A673 (cell line): ENCODE measurements around the gene MAVS.

Experiments
- EZH2 ChIP-seq: fragments of 200-600 bp; sonication (generic); IDR thresholded peaks from 2 replicates; pipeline ENCODE4 v1.6.1; 2017; ENCODE audit warnings: borderline replicate concordance, low read depth, mild to moderate bottlenecking, mixed read lengths, antibody characterized with exemption, low read length; ENCODE audit not compliant: poor library complexity, severe bottlenecking
- TF ChIP-seq, protein P1 (sequence below): fragments of 300-800, 200-600 bp; sonication (generic); conservative IDR thresholded peaks from 2 replicates; pipeline ENCODE4 v1.5.1; 2017; ENCODE audit warnings: low read depth, mild to moderate bottlenecking, antibody characterized with exemption, low read length, moderate library complexity, mixed read lengths

DNA sequence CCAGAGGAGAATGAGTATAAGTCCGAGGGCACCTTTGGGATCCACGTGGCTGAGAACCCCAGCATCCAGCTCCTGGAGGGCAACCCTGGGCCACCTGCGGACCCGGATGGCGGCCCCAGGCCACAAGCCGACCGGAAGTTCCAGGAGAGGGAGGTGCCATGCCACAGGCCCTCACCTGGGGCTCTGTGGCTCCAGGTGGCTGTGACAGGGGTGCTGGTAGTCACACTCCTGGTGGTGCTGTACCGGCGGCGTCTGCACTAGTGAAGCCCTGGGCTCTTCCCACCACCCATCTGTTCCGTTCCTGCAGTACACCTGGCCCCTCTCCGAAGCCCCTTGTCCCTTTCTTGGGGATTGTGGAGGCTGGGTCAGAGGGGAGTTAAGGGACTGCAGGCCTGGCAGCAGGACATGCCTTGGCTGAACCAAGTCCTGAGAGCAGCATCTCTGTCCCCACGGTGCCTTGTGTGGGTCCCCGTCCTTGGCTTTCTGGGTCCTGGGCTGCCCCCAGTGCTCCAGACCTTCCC, 19.3 kb downstream of the MAVS start:
- TF ChIP-seq, protein P1, sequence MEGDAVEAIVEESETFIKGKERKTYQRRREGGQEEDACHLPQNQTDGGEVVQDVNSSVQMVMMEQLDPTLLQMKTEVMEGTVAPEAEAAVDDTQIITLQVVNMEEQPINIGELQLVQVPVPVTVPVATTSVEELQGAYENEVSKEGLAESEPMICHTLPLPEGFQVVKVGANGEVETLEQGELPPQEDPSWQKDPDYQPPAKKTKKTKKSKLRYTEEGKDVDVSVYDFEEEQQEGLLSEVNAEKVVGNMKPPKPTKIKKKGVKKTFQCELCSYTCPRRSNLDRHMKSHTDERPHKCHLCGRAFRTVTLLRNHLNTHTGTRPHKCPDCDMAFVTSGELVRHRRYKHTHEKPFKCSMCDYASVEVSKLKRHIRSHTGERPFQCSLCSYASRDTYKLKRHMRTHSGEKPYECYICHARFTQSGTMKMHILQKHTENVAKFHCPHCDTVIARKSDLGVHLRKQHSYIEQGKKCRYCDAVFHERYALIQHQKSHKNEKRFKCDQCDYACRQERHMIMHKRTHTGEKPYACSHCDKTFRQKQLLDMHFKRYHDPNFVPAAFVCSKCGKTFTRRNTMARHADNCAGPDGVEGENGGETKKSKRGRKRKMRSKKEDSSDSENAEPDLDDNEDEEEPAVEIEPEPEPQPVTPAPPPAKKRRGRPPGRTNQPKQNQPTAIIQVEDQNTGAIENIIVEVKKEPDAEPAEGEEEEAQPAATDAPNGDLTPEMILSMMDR = no peak
- no peak for TF ChIP-seq EZH2
